Measurements from ENCODE around the gene PHRF1.

DNA sequence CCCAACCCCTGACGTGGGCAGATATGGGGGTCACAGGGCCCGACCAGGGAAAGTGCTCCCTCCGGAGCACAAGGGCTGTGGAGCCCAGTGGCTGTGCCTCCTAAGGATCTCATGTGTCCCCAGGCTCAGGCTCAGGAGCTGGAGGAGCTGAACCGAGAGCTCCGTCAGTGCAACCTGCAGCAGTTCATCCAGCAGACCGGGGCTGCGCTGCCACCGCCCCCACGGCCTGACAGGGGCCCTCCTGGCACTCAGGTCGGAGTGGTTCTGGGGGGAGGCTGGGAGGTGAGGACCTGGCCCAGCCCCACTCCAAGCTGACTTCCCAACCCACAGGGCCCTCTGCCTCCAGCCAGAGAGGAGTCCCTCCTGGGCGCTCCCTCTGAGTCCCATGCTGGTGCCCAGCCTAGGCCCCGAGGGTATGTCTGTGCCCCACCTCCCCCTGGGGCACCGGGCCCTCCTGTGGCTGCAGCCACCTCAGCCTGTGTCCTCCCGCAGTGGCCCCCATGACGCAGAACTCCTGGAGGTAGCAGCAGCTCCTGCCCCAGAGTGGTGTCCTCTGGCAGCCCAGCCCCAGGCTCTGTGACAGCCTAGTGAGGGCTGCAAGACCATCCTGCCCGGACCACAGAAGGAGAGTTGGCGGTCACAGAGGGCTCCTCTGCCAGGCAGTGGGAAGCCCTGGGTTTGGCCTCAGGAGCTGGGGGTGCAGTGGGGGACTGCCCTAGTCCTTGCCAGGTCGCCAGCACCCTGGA is 13.0 kb upstream of the PHRF1 start:
- TF ChIP-seq EP300 (IDR thresholded peaks at IDR 0.05) (no peak), POLR2A (IDR thresholded peaks at IDR 0.05; ENCODE audit: low read depth) (no peak)
- TF ChIP-seq, protein P1, sequence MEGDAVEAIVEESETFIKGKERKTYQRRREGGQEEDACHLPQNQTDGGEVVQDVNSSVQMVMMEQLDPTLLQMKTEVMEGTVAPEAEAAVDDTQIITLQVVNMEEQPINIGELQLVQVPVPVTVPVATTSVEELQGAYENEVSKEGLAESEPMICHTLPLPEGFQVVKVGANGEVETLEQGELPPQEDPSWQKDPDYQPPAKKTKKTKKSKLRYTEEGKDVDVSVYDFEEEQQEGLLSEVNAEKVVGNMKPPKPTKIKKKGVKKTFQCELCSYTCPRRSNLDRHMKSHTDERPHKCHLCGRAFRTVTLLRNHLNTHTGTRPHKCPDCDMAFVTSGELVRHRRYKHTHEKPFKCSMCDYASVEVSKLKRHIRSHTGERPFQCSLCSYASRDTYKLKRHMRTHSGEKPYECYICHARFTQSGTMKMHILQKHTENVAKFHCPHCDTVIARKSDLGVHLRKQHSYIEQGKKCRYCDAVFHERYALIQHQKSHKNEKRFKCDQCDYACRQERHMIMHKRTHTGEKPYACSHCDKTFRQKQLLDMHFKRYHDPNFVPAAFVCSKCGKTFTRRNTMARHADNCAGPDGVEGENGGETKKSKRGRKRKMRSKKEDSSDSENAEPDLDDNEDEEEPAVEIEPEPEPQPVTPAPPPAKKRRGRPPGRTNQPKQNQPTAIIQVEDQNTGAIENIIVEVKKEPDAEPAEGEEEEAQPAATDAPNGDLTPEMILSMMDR (IDR thresholded peaks at IDR 0.05): no peak

Measured in esophagus muscularis mucosa (tissue), 4 donors.